DMS53 treated with DMSO at 0.1 percent for 48 hours (cell line): Measurements from ENCODE around the gene LIN28B.

Experiments used
- DNase-seq: peaks from one replicate; lab custom pipeline; 2025; ENCODE audit not compliant: unreplicated experiment; lab: John Stamatoyannopoulos, UW

The LIN28B gene

DNA sequence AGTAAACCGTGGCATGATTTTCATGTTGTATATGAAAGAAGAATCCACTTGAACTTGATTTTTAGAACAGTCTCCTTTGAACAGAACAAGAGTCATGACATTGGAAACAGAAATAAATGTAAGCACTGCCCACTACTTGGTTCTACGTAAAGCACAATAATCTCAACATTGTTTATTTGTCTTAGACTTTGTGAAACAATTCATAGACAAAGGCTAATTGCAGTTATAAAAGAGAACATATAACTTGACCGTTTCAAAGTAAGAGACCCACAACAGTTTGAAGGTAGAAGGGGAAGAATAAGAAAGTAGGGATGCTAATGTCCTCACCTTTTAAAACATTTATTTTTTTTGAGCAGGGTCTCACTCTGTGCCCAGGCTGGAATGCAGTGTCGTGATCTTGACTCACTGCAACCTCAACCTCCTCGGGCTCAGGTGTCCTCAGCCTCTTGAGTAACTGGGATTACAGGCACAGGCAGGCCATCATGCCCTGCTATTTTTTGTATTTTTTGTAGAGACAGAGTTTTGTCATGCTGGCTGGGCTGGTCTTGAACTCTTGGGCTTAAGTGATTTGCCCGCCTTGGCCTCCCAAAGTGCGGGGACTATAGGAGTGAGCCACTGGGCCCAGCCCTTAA, 151.8 kb downstream of the LIN28B start:
- no peak for DNase-seq

DNA sequence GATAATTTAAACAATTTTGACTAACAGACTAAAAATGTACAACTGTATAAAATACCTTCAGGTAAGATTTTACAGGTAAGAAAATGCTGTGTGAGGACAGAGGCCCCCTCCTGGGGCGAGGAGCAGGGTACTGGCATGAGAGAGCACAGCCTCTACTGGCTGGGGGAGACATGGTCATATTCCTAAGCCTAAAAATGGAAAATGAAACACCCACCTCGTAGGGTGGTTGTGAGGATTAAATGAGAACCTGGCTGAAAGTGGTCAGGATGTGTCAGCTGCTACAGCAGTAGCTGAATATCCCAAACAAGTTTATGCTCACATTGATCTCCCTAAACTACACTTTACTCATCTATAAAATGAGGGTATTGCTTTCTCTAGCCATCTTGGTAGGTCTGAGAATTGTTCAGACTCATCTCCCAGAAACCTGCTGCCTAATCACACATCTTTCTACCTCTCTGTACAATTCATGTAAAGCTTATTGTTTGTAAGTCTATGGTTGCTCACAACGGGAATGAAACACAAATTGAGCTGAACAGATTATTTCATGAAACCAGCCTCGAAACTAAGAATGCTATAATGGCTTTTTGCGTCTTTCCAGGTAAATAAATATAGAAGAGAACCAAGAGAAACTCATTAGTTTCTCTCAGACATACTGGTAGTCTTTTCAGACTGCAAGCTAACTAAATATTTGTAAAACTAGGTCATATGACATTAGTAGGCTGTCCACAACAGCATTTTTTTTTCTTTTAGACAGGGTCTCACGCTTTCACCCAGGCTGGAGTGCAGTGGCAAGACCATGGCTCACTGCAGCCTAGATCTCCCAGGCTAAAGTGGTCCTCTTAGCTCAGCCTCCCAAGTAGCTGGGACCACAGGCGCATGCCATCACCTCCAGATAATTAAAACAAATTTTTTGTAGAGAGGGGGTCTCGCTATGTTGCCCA, 153.3 kb downstream of the LIN28B start:
- DNase-seq = no peak

DNA sequence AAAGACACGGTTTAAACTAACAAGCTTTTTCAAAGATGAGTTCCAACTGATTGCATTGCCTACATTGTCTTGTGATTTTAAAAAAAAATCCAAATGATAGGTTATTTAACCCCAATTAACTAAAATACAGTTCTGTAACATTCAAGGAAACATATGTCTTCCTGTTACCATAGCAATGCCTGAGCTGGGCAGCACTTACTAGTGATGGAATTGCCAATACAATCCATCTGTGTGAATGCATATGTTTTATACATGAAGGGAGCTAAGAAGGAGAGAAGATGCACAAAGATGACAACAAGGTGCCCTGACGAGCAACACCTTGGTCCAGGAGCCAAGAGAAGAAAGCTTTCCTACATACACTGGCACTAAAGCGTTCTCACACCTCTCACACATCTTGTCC, 154.2 kb downstream of the LIN28B start:
- no peak for DNase-seq

DNA sequence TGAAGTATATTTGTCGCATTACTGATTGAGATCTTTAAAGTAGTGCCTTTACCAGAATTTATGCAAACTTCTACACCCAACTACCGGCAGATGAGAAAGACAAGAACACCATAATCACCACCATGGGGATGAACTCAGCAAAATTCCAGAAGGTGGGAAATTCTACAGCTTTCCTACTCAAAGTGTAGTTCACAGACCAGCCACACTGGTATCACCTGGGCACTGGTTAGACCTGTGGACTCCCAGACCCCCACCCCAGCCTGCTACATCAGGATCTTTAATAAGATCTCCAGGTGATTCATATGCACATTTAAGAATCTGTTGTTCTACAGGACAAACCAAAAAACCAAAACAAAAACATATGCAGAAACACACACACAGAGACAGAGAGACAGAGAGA, 155.0 kb downstream of the LIN28B start:
- DNase-seq = no peak

DNA sequence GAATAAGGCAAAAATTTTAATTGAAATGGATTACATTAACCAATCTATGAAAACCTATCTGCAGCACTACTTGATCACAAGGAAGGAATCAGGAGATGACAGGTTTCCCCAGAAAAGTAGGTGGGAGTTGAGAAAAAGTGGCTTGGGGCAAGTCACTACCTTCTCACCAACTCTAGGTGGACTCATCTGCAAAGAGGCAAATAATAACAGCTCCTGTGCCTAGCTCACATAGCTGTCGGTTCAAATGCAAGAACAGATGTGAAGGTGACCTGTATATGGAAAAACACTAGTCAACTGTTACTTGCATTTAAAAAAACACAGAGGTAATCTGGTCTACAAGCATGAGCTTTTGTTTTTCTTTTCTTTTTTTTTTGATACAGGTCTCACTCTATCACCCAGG, 155.7 kb downstream of the LIN28B start:
- DNase-seq = no peak

DNA sequence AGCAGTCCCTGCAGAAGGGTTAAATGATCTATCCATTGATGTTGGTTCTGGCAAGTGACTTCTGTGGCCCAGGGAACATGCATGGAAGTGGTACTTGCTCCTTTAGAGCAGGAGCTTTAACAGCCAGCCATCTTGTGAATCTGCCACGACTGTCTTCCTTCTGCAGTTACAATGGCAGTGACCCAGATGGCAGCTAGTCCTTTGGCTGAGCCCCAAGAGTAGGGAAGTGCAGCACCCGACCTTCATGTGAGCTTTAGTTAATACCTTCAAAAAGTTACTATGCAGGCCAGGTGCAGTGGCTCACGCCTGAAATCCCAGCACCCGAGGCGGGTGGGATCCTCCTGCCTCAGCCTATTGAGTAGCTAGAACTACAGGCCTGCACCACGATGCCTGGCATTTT, 156.5 kb downstream of the LIN28B start:
- DNase-seq = no peak

DNA sequence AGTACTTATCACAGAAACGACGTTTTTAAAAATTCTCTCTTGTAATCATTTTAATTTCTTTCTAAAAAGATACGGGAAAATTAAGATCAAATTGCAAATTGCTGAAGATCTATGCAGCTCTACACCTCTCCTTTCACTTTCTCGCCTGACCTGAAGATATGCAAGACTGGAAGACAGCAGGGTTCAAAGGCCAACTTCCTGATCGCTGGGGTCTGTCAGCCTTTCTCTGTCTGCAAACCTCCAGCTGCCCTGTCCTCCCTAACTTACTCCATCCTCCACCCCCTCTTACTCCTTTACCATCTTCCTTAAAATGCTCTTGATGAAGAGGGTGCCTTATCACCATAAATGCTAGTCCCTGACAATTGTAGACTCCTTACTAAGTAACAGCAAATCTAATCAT, 159.2 kb downstream of the LIN28B start:
- DNase-seq = no peak

DNA sequence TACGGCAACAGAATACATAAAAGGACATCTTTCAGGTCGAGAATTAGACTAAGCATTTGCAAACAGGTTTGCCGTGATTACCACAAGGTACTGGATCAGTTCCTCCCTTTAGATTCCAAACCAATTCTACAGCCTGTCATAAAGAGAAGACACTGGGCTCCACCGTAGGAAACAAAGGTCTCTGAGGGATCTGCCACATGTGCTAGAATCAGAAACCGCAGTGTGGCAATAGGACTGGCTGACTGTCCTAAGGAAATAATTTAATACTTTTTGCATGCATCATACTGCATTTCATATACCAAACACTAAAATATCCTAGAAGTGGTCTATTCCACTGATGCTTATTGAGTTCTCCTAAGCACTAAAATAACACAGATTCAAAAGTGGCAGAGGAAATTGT, 163.7 kb downstream of the LIN28B start:
- DNase-seq = no peak

DNA sequence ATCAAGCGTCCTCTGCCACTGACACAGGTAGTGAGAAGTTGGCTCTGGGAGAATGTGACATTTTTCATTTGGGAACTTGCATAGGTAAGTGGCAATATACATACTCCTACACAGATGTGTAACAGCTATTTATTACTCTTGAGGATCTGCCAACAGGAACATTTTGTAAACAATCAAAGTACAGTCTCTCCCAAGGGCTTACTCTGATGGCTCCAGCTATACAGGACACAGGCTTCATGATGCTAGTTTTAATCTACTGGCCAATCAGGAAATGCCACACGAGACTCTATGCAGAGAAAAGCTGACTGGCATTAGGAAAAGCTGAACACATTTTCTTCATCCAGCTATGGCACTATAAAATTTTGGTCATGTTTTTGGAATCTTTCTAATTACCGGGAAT, 165.1 kb downstream of the LIN28B start:
- DNase-seq = no peak

DNA sequence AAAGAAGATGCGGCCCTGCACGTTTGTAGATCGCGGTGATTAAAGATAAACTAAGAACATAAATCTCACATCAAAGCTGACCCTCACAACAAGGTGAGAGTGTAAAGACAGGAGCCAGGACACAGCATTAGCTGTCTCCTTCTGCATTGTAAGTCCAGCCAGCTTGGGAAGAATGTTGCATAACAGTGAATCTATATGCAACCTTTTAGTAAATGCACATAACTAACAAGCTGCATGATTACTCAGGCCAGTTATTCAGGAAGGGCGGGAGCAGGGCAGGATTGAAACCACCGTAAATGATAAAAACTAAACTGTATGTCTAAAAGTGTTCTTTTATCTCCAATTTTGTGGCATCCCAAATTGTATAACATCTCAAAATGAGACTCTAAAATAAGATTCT, 165.8 kb downstream of the LIN28B start:
- DNase-seq = no peak
